Activated CD4-positive, alpha-beta T cell treated with anti-CD3 and anti-CD28 coated beads for 24 hours (primary cell): ENCODE measurements around the gene KCNA1.

Source experiments
- DNase-seq, 2 donors: peaks; one replicate each; pipeline ENCODE4 v3.0.0-alpha.2; 2020; ENCODE audit warnings: low read depth in 2 of 2

KCNA1 gene

GRCh38 chr12:4911316-4911994 lies 1.8 kb downstream of the KCNA1 start:
- no peak for DNase-seq

- no peak for DNase-seq
Measured at GRCh38 chr12:4914720-4915119, 5.0 kb downstream of the KCNA1 start.

GRCh38 chr12:4915752-4916151 lies 6.0 kb downstream of the KCNA1 start:
- DNase-seq = no peak

GRCh38 chr12:4918950-4919660 lies 9.4 kb downstream of the KCNA1 start:
- no peak for DNase-seq

- DNase-seq = no peak
Measured at GRCh38 chr12:4932576-4932975, 22.9 kb downstream of the KCNA1 start.

- no peak for DNase-seq
Measured at GRCh38 chr12:4933411-4933810, 23.7 kb downstream of the KCNA1 start.

GRCh38 chr12:4934407-4935035 lies 24.8 kb downstream of the KCNA1 start:
- DNase-seq = no peak

GRCh38 chr12:4938900-4939299 lies 29.2 kb downstream of the KCNA1 start:
- no peak for DNase-seq

- no peak for DNase-seq
Measured at GRCh38 chr12:4939418-4940023, 29.8 kb downstream of the KCNA1 start.

- DNase-seq = no peak
Measured at GRCh38 chr12:4943067-4943937, 33.6 kb downstream of the KCNA1 start.

- DNase-seq = no peak
Measured at GRCh38 chr12:4943938-4944284, 34.2 kb downstream of the KCNA1 start.

- no peak for DNase-seq
Measured at GRCh38 chr12:4947253-4947652, 37.5 kb downstream of the KCNA1 start.

GRCh38 chr12:4951083-4951482 lies 41.4 kb downstream of the KCNA1 start:
- no peak for DNase-seq

- no peak for DNase-seq
Measured at GRCh38 chr12:4951601-4952000, 41.9 kb downstream of the KCNA1 start.

- no peak for DNase-seq
Measured at GRCh38 chr12:4954621-4955354, 45.1 kb downstream of the KCNA1 start.

- no peak for DNase-seq
Measured at GRCh38 chr12:4956054-4956453, 46.3 kb downstream of the KCNA1 start.

- no peak for DNase-seq
Measured at GRCh38 chr12:4956968-4957367, 47.3 kb downstream of the KCNA1 start.

GRCh38 chr12:4957761-4958160 lies 48.1 kb downstream of the KCNA1 start:
- DNase-seq = no peak

- no peak for DNase-seq
Measured at GRCh38 chr12:4958697-4959375, 49.1 kb downstream of the KCNA1 start.

- no peak for DNase-seq
Measured at GRCh38 chr12:4959381-4959780, 49.7 kb downstream of the KCNA1 start.

- DNase-seq = no peak
Measured at GRCh38 chr12:4960030-4960429, 50.3 kb downstream of the KCNA1 start.
